Naive thymus-derived CD8-positive, alpha-beta T cell (primary cell): ENCODE results near the gene EVL. TPM values are rescaled to one million over a fixed set of nuclear protein-coding genes. Genes with fewer than 3 reads are reported as not detected.
"Not testable (repeated sequence)": the region's sequence is repeated elsewhere in the genome, so short reads cannot be mapped to it uniquely, and the experiment has no call there.

Experiments
- ATAC-seq, 2 donors: fragments of 150-1000 bp; cut with Tn5 transposase in 1 of 2; sonication (Bioruptor Pico), chemical (Tn5 transposase) in 1 of 2; 1 replicate in 1 of 2; 2 replicates in 1 of 2; pipeline ENCODE4 v1.10.0; 2021; ENCODE audit warnings: mild to moderate bottlenecking in 2 of 2, moderate library complexity in 2 of 2
- POLR2A ChIA-PET: fragments of 350-600 bp; sonication (Branson Sonifier 250); formaldehyde crosslinking; loops from one replicate; lab custom pipeline; 2021; ENCODE audit warnings: antibody characterized with exemption; lab: Charles Lee
- DNase-seq, 10 donors: peaks; one replicate each; pipeline versions ENCODE4 v3.0.0 to v3.0.0-alpha.2; 2020 to 2022
- H3K27ac Mint-ChIP-seq, 10 donors: one replicate each; pipeline ENCODE4 v1.8.0; 2020 to 2022; ENCODE audit warnings: mild to moderate bottlenecking in 10 of 10, mixed read lengths in 10 of 10, moderate library complexity in 4 of 10, inconsistent platforms in 1 of 10
- H3K27me3 Mint-ChIP-seq, 5 donors: one replicate each; pipeline ENCODE4 v1.8.0; 2021 to 2022; ENCODE audit warnings: mixed read lengths in 5 of 5
- H3K36me3 Mint-ChIP-seq, 3 donors: one replicate each; pipeline ENCODE4 v1.8.0; 2020 to 2022; ENCODE audit warnings: mixed read lengths in 3 of 3, mild to moderate bottlenecking in 2 of 3, inconsistent platforms in 1 of 3
- H3K4me1 Mint-ChIP-seq, 4 donors: one replicate each; pipeline ENCODE4 v1.8.0; 2021 to 2022; ENCODE audit warnings: mixed read lengths in 4 of 4
- H3K4me3 Mint-ChIP-seq, 10 donors: one replicate each; pipeline ENCODE4 v1.8.0; 2020 to 2022; ENCODE audit warnings: mild to moderate bottlenecking in 10 of 10, mixed read lengths in 10 of 10, moderate library complexity in 6 of 10, inconsistent platforms in 1 of 10
- H3K9me3 Mint-ChIP-seq, 9 donors: one replicate each; pipeline ENCODE4 v1.8.0; 2020 to 2022; ENCODE audit warnings: mixed read lengths in 9 of 9, mild to moderate bottlenecking in 3 of 9, inconsistent platforms in 1 of 9, moderate library complexity in 1 of 9
- polyA plus RNA-seq, 3 donors: library from polyadenylated mRNA; unstranded; fragments of 300-500 nt; fragmentation: Illumina TruSeq; gene quantifications; one replicate each; pipeline ENCODE4 v1.2.3, GENCODE V29; 2021
- total RNA-seq, 8 experiments: library from RNA in 2 of 8; stranded (reverse) in 2 of 8; gene quantifications; one replicate each; pipeline ENCODE4 v1.2.3 and lab custom pipeline; 2021 to 2026

EVL gene
- total and polyA plus RNA-seq, 5 experiments from 2014 or later: 111 to 1,493 (median 153) TPM

DNA sequence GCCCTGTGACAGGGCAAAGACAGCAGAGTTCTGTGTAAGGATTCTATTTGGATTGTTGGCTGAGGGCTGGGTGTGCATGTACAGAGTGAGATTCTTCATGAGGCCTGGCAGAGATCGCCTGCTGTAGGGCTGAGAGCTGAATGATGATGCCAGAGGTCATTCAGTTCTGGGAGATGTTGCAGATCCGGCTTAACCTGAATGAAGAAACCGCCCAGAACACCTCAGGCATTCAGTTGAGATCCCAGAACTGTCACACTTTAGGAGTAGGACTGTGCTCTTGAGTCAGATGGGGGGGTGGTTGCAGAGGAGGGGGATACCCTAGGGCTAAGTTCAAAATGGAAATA is 5.8 kb upstream of the EVL start:
- no peak for ATAC-seq

DNA sequence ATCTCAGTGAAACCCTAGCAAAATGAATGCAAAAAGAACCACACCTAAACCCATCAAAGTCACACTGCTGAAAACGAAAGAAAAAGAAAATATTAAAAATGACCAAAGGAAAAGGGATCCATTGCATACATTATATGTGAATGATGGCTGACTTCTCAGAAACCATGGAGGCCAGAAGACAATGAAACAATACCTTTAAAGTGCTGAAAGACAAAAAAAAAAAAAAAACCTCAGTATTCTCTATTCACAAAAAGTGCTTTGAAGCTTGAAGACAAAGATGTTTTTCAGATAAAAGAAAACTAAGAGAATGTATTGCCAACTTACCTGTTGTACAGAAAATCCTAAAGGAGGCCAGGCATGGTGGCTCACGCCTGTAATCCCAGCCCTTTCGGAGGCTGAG is 4.5 kb upstream of the EVL start:
- H3K27ac Mint-ChIP-seq: peak overlapping the region; percentile 86 to 100 (median 96)
- peak overlapping the region; percentile 38 to 86 (median 72) for H3K4me3 Mint-ChIP-seq
- ATAC-seq (peak in 1 of 2 donors; percentile 5), DNase-seq (peak in 2 of 10 donors; percentile 55 to 56)
- POLR2A ChIA-PET: interaction anchor here (0.6 to 52.2 kb wide), 7 partner anchors 10 to 132 kb away, joined by 3 to 2215 read pairs (median 4); partner anchors contain the start of gene EVL
- peaks cover 46 to 91% (median 82%) of the 10 kb centered on the region in 4 donors for H3K4me1 Mint-ChIP-seq
- H3K36me3 Mint-ChIP-seq: no peaks in the 10 kb centered on the region
- H3K9me3 Mint-ChIP-seq: no peaks in the 10 kb centered on the region
- no peaks in the 10 kb centered on the region for H3K27me3 Mint-ChIP-seq

More for the DNA sequence above, 5.8 kb upstream of the EVL start:
- H3K27me3 Mint-ChIP-seq: no peaks in the 10 kb centered on the region
- peak overlapping the region; percentile 88 to 99 (median 91) for H3K27ac Mint-ChIP-seq
- DNase-seq: no peak
- peaks cover 44 to 80% (median 74%) of the 10 kb centered on the region in 4 donors for H3K4me1 Mint-ChIP-seq
- POLR2A ChIA-PET: interaction anchor here (0.7 to 52.2 kb wide), 3 partner anchors 34 to 132 kb away, joined by 3 to 2215 read pairs (median 4); partner anchors contain the start of gene EVL
- no peaks in the 10 kb centered on the region for H3K36me3 Mint-ChIP-seq
- peak overlapping the region in 9 of 10 donors; percentile 50 to 82 (median 72) for H3K4me3 Mint-ChIP-seq
- H3K9me3 Mint-ChIP-seq: no peaks in the 10 kb centered on the region

DNA sequence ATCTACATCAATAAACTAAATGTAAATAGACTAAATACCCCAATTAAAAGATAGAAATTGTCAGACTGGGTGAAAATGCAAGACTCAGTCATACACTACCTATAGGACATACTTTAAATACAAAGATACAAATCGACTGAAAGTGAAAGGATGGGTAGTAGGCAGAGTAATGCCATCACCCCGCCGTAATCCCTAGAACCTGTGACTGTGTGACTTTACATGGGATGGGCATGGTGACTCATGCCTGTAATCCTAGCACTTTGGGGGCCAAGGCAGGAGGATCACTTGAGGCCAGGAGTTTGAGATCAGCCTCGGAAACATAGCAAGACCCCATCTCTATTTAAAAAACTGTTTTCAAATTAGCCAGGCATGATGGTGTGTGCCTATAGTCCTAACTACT is 2.6 kb upstream of the EVL start:
- H3K4me3 Mint-ChIP-seq: peak overlapping the region; percentile 57 to 98 (median 82)
- H3K27me3 Mint-ChIP-seq: no peaks in the 10 kb centered on the region
- H3K4me1 Mint-ChIP-seq: peaks cover 41 to 82% (median 74%) of the 10 kb centered on the region in 4 donors
- H3K36me3 Mint-ChIP-seq: peaks cover 9 to 16% (median 13%) of the 10 kb centered on the region in 3 donors
- DNase-seq (no peak), ATAC-seq (no peak)
- H3K27ac Mint-ChIP-seq: peak overlapping the region; percentile 93 to 100 (median 99)
- POLR2A ChIA-PET: interaction anchor here (52.2 kb wide), 1 partner anchor 31 kb away, joined by 2215 read pairs; the partner anchor contains the start of gene EVL
- no peaks in the 10 kb centered on the region for H3K9me3 Mint-ChIP-seq

DNA sequence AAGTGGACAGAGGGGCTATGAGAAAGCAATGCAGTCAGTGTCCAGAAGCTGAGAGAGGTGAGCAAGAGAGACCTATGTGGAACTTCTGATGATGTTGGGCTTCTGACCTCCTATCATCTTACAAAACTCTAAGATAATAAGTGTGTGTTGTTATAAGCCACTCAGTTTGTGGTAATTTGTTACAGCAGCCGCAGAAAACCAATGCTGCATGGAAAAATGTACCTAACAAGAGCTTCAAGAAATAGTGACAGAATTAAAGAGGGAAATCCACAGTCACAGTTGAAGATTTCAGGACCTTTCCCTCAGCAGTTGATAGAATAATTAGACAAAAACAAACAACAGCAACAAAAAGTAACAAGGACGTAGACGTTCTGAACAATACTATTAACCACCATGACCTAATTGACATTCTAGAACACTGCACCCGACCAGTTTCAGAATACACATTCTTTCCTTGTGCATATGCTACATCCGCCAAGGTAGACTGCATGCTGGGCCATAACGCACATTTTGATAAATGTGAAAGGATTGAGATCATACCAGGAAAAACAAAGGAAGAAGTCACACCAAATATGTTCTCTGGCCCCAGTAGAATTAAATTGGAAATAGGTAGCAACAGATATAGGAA is 1.8 kb upstream of the EVL start:
- DNase-seq (no peak), ATAC-seq (no peak)
- peaks cover 15 to 24% (median 21%) of the 10 kb centered on the region in 3 donors for H3K36me3 Mint-ChIP-seq
- H3K4me1 Mint-ChIP-seq: peaks cover 47 to 83% (median 74%) of the 10 kb centered on the region in 4 donors
- peak overlapping the region; percentile 93 to 100 (median 99) for H3K27ac Mint-ChIP-seq
- H3K27me3 Mint-ChIP-seq: no peaks in the 10 kb centered on the region
- POLR2A ChIA-PET: interaction anchor here (7.0 to 52.2 kb wide), 2 partner anchors 30 to 159 kb away, joined by 46 to 2215 read pairs; partner anchors contain the start of gene EVL
- peak overlapping the region; percentile 9 to 98 (median 81) for H3K4me3 Mint-ChIP-seq
- H3K9me3 Mint-ChIP-seq: no peaks in the 10 kb centered on the region

DNA sequence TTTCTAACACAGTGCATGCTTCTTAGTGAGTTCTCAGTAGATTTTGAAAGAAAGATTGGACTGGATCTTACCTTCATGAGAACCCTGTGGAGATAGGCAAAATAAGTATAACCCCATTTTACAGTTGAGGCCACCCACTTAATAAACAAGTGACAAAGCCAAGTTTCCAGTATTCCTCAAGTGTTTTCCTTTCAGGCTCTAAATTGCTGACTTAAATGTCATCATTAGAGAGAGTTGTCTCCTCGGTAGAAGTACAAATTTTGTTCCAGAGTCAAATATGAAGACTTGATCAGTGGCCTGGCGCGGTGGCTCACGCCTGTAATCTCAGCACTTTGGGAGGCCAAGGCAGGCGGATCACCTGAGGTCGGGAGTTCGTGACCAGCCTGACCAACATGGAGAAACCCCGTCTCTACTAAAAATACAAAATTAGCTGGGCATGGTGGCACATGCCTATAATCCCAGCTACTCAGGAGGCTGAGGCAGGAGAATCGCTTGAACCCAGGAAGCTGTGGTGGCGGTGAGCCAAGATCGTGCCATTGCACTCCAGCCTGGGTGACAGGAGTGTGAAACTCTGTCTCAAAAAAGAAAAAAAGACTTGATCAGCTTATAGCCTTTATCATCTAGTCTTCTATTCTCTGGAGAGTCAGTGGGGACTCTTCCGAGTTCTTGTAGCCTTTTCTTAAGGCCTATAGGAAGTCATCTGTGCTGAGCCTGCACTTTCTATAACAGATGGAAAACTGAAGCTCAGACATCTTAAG is 708 bp upstream of the EVL start:
- Mint-ChIP-seq H3K4me3 (peak overlapping the region; percentile 86 to 100 (median 98)), H3K27ac (peak overlapping the region; percentile 93 to 100 (median 99)), H3K36me3 (peaks cover 15 to 34% (median 32%) of the 10 kb centered on the region in 3 donors), H3K4me1 (peaks cover 38 to 83% (median 73%) of the 10 kb centered on the region in 4 donors)
- not testable (repeated sequence) for DNase-seq, H3K27me3 Mint-ChIP-seq, ATAC-seq, H3K9me3 Mint-ChIP-seq
- POLR2A ChIA-PET: interaction anchor here (0.6 to 59.1 kb wide), 16 partner anchors 10 to 1759 kb away, joined by 3 to 2215 read pairs (median 4); partner anchors contain the start of genes CCDC85C and EVL

DNA sequence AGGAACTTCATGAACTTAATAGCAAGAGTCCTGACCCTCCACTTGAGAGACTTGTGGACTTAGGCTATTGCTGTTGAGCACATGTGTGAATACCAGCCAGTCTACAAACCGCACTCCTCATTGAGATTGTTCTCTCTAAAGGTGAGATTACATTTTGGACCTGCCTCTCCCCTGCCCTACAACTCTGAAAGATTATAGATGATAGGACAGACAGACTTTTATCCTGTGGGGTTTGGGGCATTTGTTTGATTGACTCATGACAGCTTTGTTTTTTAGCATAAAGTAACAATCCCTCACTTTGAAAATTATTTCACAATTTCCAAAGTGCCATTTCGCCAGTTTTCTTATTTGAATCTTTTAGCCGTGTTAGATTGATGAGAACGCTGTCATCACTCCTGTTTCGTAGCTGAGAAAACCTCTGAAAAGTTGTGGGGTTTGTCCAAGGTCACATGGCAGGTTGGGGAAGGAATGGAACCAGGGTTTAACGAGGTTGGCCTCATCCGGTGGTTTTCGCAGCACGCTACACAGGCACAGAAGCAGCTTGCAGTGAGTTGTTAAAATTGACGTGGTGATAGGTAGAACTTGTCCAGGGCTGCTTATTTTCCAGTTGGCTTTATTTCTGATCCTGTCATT is 836 bp downstream of the EVL start:
- Mint-ChIP-seq H3K4me3 (peak overlapping the region; percentile 86 to 100 (median 98)), H3K9me3 (no peaks in the 10 kb centered on the region), H3K36me3 (peaks cover 21 to 47% (median 42%) of the 10 kb centered on the region in 3 donors), H3K27ac (peak overlapping the region; percentile 93 to 100 (median 99)), H3K4me1 (peaks cover 38 to 85% (median 74%) of the 10 kb centered on the region in 4 donors), H3K27me3 (no peaks in the 10 kb centered on the region)
- DNase-seq (peak; percentile 49 to 88 (median 78)), ATAC-seq (peak; percentile 26 to 34)
- POLR2A ChIA-PET: interaction anchor here (0.5 to 59.1 kb wide), 14 partner anchors 8 to 1754 kb away, joined by 3 to 2215 read pairs (median 4); partner anchors contain the start of genes CCDC85C and EVL

DNA sequence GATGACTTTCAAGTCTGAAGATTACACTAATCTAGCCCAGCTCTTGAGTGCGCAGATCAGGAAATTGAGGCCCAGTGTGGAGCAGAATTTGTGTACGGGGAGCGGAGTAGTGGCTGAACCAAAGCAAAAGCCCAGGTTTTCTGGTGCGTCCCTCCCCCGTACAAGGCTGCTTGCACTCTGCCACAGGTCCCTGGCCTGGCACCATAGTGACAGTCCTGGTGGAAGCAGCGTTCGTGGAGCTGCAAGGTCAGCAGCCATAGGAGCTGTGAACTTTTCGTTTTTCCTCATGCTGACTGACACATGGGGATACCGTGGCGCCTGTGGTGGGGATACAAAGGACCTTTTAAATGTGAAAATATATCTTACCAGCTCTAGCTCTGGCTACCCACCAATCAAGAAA is 1.7 kb downstream of the EVL start:
- peak overlapping the region; percentile 86 to 100 (median 98) for H3K4me3 Mint-ChIP-seq
- peaks cover 21 to 54% (median 45%) of the 10 kb centered on the region in 3 donors for H3K36me3 Mint-ChIP-seq
- H3K27ac Mint-ChIP-seq: peak overlapping the region; percentile 93 to 100 (median 99)
- no peaks in the 10 kb centered on the region for H3K9me3 Mint-ChIP-seq
- H3K27me3 Mint-ChIP-seq: no peaks in the 10 kb centered on the region
- POLR2A ChIA-PET: interaction anchor here (1.1 to 59.1 kb wide), 9 partner anchors 7 to 158 kb away, joined by 3 to 2215 read pairs (median 7); partner anchors contain the start of gene EVL
- ATAC-seq (no peak), DNase-seq (no peak)
- H3K4me1 Mint-ChIP-seq: peaks cover 39 to 85% (median 74%) of the 10 kb centered on the region in 4 donors

DNA sequence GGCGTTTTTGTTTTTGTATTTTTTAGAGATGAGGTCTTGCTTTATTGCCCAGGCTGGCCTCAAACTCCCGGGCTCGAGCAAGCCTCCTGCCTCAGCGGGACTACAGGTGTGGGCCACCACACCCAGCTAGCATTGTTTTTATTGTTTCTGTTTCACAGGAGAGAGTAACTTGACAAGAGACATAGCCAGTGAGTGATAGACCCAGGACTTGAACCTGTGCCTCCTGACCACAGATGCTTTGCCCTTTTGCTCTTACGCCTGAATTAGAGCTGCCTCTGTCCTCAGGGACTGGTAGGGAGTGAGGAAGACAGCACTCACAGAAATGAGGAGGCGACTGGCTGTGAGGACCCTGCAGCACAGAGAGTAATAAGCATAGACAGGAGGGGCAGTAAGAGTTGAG is 2.3 kb downstream of the EVL start:
- peak overlapping the region; percentile 86 to 100 (median 98) for H3K4me3 Mint-ChIP-seq
- H3K9me3 Mint-ChIP-seq: no peaks in the 10 kb centered on the region
- peak overlapping the region; percentile 93 to 100 (median 99) for H3K27ac Mint-ChIP-seq
- POLR2A ChIA-PET: interaction anchor here (1.2 to 59.1 kb wide), 6 partner anchors 7 to 155 kb away, joined by 3 to 2215 read pairs (median 28); partner anchors contain the start of gene EVL
- no peaks in the 10 kb centered on the region for H3K27me3 Mint-ChIP-seq
- DNase-seq: no peak
- H3K4me1 Mint-ChIP-seq: peaks cover 36 to 85% (median 73%) of the 10 kb centered on the region in 4 donors
- ATAC-seq: no peak
- H3K36me3 Mint-ChIP-seq: peaks cover 21 to 58% (median 45%) of the 10 kb centered on the region in 3 donors

DNA sequence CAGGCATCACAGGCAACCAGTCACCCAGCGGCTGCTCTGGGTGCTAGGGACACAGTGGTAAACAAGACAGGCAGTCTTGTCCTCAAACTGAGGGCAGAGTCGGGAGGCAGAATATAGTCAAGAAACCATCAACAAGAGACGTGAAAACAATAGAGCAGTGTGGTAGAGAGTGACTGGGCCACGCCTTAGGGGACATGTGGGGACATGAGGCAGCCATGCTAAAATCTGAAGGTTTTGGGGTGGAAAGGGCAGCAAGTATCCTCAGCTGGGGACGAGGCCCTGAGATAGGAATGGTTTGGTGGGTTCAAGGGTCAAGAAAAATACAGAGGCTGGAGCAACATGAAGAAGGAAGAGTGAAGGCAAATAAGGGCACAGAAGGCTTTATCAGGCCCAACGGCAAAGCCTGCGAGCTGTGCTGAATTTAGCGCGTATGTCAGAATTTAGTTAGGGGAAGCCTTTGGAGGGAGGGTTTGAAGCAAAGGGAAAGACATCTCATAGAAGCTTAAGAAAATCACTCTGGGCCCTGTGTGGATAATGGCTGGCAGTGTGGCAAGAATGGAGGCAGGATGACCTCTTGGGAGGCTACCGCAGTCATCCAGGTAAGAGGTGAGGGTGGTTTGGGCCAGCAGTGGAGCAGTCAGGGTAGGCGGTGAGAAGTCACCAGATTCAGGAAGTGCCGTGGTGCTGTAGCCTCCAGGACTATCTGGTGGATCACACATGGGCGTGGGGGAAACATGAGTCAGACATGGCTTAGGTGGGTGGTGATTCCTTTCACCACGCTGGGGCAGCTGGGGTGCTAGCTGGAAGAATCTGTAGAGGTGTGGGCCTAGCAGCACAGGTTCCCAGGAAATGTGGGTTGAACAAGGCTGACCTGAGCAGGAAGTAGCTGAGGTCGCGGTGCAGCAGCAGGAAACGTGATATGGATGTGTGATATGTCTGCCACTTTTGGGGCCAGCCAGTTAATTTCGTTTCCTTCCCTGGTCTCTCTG is 3.0 kb downstream of the EVL start:
- Mint-ChIP-seq H3K9me3 (no peaks in the 10 kb centered on the region), H3K4me3 (peak overlapping the region; percentile 86 to 100 (median 98)), H3K36me3 (peaks cover 27 to 66% (median 52%) of the 10 kb centered on the region in 3 donors), H3K4me1 (peaks cover 36 to 85% (median 73%) of the 10 kb centered on the region in 4 donors), H3K27me3 (no peaks in the 10 kb centered on the region), H3K27ac (peak overlapping the region; percentile 93 to 100 (median 99))
- DNase-seq (peak; percentile 61 to 93 (median 88)), ATAC-seq (peak; percentile 54 to 59)
- POLR2A ChIA-PET: interaction anchor here (0.6 to 59.1 kb wide), 12 partner anchors 6 to 1872 kb away, joined by 3 to 2215 read pairs (median 5); partner anchors contain the start of gene EVL

DNA sequence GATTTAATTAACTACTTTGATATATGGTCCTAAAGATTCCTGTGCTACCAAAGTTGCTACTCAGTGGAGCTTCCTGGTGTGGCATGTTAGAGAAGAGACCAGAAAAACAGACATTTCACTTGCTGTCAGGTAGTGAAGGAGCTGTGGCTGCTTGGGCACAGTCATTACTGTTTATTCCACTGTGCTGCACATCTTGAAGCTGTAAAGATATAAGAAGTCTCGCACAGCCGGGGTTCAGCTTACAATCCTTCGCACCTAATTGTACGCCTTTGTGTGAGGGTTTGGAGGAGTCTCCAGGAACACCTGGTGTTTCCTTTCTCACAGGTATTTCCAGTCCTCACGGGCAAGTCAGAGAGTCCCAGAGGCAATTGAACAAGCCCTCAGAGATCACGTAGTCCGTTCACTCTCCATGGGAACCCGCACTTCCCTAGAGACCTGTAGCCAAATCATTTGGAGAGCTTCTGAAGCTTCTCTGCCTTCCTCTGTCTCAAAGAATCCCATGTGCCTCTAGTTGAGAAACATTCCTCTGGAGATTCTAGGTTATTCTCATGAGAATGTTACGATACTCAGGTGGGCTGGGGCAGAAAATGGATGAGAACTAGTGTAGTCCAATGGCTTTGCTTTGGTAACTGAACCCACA is 4.1 kb downstream of the EVL start:
- Mint-ChIP-seq H3K9me3 (no peaks in the 10 kb centered on the region), H3K36me3 (peaks cover 27 to 75% (median 58%) of the 10 kb centered on the region in 3 donors), H3K27ac (peak overlapping the region; percentile 93 to 100 (median 99)), H3K4me3 (peak overlapping the region; percentile 86 to 100 (median 98)), H3K27me3 (no peaks in the 10 kb centered on the region), H3K4me1 (peaks cover 35 to 85% (median 73%) of the 10 kb centered on the region in 4 donors)
- POLR2A ChIA-PET: interaction anchor here (1.0 to 59.1 kb wide), 10 partner anchors 5 to 1750 kb away, joined by 3 to 2215 read pairs (median 6); partner anchors contain the start of gene EVL
- DNase-seq (no peak), ATAC-seq (no peak)
